Left lung (tissue), 10 donors: ENCODE results near the gene CDK14. TPM values are rescaled to one million over a fixed set of nuclear protein-coding genes. Genes with fewer than 3 reads are reported as not detected.
A peak's percentile ranks its signal among the peaks of the same experiment; 100 is the strongest.

ENCODE experiments used
- ATAC-seq: fragments of 200-7000 bp; cut with Tn5 transposase; one replicate; pipeline ENCODE4 v1.9.1; 2020; ENCODE audit warnings: moderate library complexity
- DNase-seq, 4 donors: peaks; one replicate each; pipeline ENCODE4 v3.0.0-alpha.2; 2013 to 2020
- H3K27ac ChIP-seq, 2 donors: fragments of 200-600 bp; sonication (generic) in 1 of 2; one replicate each; pipeline versions ENCODE4 v1.5.0 to v1.8.0; 2020 to 2021
- H3K27me3 ChIP-seq, 2 donors: fragments of 200-600 bp; sonication (generic) in 1 of 2; one replicate each; pipeline versions ENCODE4 v1.5.0 to v1.8.0; 2020 to 2021
- H3K36me3 ChIP-seq, 2 donors: fragments of 200-600 bp; sonication (generic) in 1 of 2; one replicate each; pipeline versions ENCODE4 v1.5.0 to v1.8.0; 2020 to 2021
- H3K4me1 ChIP-seq, 2 donors: fragments of 200-600 bp; one replicate each; pipeline ENCODE4 v1.8.0; 2021
- H3K4me3 ChIP-seq, 2 donors: fragments of 200-600 bp; sonication (generic) in 1 of 2; one replicate each; pipeline versions ENCODE4 v1.5.0 to v1.8.0; 2020 to 2021; ENCODE audit warnings: mild to moderate bottlenecking in 1 of 2
- H3K9me3 ChIP-seq, 2 donors: fragments of 200-600 bp; sonication (generic) in 1 of 2; one replicate each; pipeline versions ENCODE4 v1.5.0 to v1.8.0; 2020 to 2021
- CTCF ChIP-seq, 2 donors: fragments of 200-600 bp; sonication (generic) in 1 of 2; IDR thresholded peaks; one replicate each; pipeline versions ENCODE4 v1.5.0 to v1.8.0; 2021; ENCODE audit warnings: antibody characterized with exemption in 2 of 2
- intact Hi-C, 2 donors: fragments of 100-400 bp; cut with DNase I; formaldehyde crosslinking; loops; one replicate each; pipeline versions ENCODE4 v1.11.2 to v1.14.2; 2022
- polyA plus RNA-seq, 6 donors: library from polyadenylated mRNA; unstranded; fragments of 120-200 nt; gene quantifications; one replicate each; pipeline ENCODE4 v1.2.1, GENCODE V29; 2013; ENCODE audit not compliant: insufficient read length in 6 of 6
- total RNA-seq, 2 donors: library from RNA; stranded (reverse); fragmentation: NEBNext Ultra II Directional; extraction: Animal tissue kit (Norgen Biotek cat#: 25700); gene quantifications; one replicate each; pipeline ENCODE4 v1.2.1, GENCODE V29; 2021
- donor health status: DM: no; HTN: yes; CAD: no.
- donor health status: DM: no; HTN: no; CAD: no.

CDK14 gene
- total and polyA plus RNA-seq, 8 donors: 24.1 to 45.1 (median 30.0) TPM

GRCh38 chr7:91088156-91088555 lies 492.0 kb downstream of the CDK14 start:
- H3K36me3 ChIP-seq: no peaks in the 10 kb centered on the region
- H3K4me3 ChIP-seq: no peak overlapping the region
- no peaks in the 10 kb centered on the region for H3K9me3 ChIP-seq
- no peaks in the 10 kb centered on the region for H3K4me1 ChIP-seq
- DNase-seq (no peak), ATAC-seq (no peak)
- no peak for TF ChIP-seq CTCF (IDR thresholded peaks at IDR 0.05)
- intact Hi-C loops: loop anchor here in 1 of 2 donors (10.0 kb wide), 2 partner anchors 177 to 547 kb away; partner anchors contain the start of gene FZD1
- H3K27me3 ChIP-seq: no peaks in the 10 kb centered on the region
- H3K27ac ChIP-seq: no peak overlapping the region

GRCh38 chr7:91088691-91089090 lies 492.6 kb downstream of the CDK14 start:
- no peak for TF ChIP-seq CTCF (IDR thresholded peaks at IDR 0.05)
- intact Hi-C loops: loop anchor here in 1 of 2 donors (10.0 kb wide), 2 partner anchors 176 to 546 kb away; partner anchors contain the start of gene FZD1
- DNase-seq (no peak), ATAC-seq (no peak)
- Histone ChIP-seq H3K9me3 (no peaks in the 10 kb centered on the region), H3K4me1 (no peaks in the 10 kb centered on the region), H3K36me3 (no peaks in the 10 kb centered on the region), H3K4me3 (no peak overlapping the region), H3K27ac (no peak overlapping the region), H3K27me3 (no peaks in the 10 kb centered on the region)

- Histone ChIP-seq H3K4me1 (no peaks in the 10 kb centered on the region), H3K27me3 (no peaks in the 10 kb centered on the region), H3K36me3 (no peaks in the 10 kb centered on the region), H3K27ac (no peak overlapping the region), H3K9me3 (no peaks in the 10 kb centered on the region), H3K4me3 (no peak overlapping the region)
- peak in 2 of 4 donors; percentile 65 to 71 for DNase-seq
- peak; percentile 91 for ATAC-seq
- intact Hi-C loops: loop anchor here in 1 of 2 donors (10.0 kb wide), 2 partner anchors 175 to 545 kb away; partner anchors contain the start of gene FZD1
- TF ChIP-seq CTCF (IDR thresholded peaks at IDR 0.05): peak; percentile 60 to 71
These were observed 493.4 kb downstream of the CDK14 start for GRCh38 chr7:91089382-91089963.

- no peak for ATAC-seq
These were observed 494.6 kb downstream of the CDK14 start for GRCh38 chr7:91090684-91091083.

GRCh38 chr7:91091631-91092030 lies 495.5 kb downstream of the CDK14 start:
- no peak for ATAC-seq
- H3K4me3 ChIP-seq: no peak overlapping the region
- intact Hi-C loops: no loop called here
- no peaks in the 10 kb centered on the region for H3K9me3 ChIP-seq
- no peaks in the 10 kb centered on the region for H3K36me3 ChIP-seq
- no peaks in the 10 kb centered on the region for H3K4me1 ChIP-seq
- TF ChIP-seq CTCF (IDR thresholded peaks at IDR 0.05): no peak
- H3K27me3 ChIP-seq: no peaks in the 10 kb centered on the region
- H3K27ac ChIP-seq: no peak overlapping the region
- DNase-seq: no peak

More at GRCh38 chr7:91090684-91091083, 494.6 kb downstream of the CDK14 start:
- no peak overlapping the region for H3K27ac ChIP-seq
- no peaks in the 10 kb centered on the region for H3K36me3 ChIP-seq
- H3K9me3 ChIP-seq: no peaks in the 10 kb centered on the region
- H3K4me3 ChIP-seq: no peak overlapping the region
- no peak for DNase-seq
- intact Hi-C loops: no loop called here
- TF ChIP-seq CTCF (IDR thresholded peaks at IDR 0.05): no peak
- no peaks in the 10 kb centered on the region for H3K4me1 ChIP-seq
- H3K27me3 ChIP-seq: no peaks in the 10 kb centered on the region
